GM12801 (cell line): ENCODE measurements around the gene GTPBP2.

Experiments
- TF ChIP-seq, protein P1 (sequence below): IDR thresholded peaks from one replicate; pipeline ENCODE4 v1.5.1; 2011; ENCODE audit warnings: control low read depth; ENCODE audit not compliant: insufficient read length; ENCODE audit errors: extremely low read depth

The GTPBP2 gene

DNA sequence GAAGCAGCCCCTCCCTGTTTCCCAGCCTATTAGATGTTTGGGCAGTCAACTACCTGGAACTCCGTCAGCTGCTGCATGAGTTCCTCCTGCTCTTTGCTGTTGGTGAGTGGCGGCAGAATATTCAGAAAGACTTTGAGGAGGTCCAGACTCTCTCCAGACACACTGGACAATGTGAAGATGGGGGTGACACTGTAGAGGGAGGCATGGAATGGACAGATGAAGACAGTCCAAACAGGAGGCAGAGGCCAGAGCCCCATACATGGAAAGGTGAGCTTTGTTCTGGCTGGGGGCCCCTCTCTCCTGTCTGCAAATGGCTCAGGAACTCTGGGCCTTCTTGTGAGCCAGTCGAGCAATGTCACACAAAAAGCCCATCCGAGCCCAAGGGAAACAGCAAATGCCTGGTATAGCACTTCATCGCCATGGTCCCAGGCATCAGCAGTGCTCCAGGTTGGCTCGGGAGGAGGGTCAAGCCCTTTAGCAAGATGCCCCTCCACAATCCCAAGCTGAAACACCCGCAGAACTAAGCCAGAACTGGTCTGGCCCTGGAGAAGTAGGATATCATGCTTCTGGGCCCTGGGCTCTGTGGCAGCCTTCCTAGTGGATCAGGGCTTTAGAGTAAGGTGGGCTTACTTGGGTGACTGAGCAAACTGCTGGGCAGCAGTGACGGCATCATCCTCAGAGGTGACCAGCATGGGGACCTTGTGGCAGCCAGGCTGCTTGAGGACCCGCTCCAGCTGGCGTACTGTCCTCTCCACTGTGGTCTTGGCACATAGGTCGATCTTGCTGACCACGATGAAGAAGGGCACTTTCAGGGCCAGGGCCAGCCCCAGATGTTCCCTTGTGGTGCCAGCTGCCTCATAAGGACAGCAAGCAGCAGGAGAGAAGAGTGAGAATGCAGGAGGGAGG is 4.9 kb downstream of the GTPBP2 start:
- TF ChIP-seq, protein P1, sequence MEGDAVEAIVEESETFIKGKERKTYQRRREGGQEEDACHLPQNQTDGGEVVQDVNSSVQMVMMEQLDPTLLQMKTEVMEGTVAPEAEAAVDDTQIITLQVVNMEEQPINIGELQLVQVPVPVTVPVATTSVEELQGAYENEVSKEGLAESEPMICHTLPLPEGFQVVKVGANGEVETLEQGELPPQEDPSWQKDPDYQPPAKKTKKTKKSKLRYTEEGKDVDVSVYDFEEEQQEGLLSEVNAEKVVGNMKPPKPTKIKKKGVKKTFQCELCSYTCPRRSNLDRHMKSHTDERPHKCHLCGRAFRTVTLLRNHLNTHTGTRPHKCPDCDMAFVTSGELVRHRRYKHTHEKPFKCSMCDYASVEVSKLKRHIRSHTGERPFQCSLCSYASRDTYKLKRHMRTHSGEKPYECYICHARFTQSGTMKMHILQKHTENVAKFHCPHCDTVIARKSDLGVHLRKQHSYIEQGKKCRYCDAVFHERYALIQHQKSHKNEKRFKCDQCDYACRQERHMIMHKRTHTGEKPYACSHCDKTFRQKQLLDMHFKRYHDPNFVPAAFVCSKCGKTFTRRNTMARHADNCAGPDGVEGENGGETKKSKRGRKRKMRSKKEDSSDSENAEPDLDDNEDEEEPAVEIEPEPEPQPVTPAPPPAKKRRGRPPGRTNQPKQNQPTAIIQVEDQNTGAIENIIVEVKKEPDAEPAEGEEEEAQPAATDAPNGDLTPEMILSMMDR: no peak

DNA sequence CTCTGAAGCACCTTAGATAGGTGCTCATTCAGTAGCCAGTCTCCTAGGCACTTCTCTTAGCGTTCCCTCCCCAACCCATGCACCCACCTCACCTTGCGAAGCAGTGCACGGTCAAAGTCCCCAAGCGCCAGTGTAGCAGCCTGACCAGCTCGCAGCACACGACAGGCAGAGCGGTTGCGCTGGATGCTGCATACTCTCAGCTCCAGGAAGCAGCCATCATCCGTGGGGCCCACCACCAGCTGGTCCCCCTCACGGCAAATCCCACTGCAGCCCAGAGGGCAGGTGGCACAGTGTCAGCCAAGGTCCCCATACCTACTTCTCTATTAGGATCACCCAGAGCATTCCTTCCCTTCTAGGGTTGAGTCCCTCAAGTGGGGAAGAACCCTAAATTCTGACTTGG is 6.5 kb downstream of the GTPBP2 start:
- TF ChIP-seq, protein P1: no peak

DNA sequence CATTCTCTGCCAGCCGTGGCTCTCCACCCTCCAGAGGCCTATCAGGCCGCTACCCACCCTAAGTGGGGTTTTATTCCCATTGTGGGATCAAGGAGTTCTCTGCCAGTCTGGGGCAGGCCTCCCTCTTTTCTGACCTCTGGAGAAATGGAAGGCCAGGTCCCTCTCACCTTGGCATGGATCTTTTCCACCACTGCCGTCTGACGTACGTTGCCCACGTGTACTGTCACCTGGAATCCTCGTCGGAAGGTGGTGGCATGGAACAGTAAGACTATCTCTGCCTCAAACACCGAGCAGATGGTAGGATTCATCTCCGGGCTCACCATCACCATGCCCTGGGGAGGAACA is 7.3 kb downstream of the GTPBP2 start:
- TF ChIP-seq, protein P1: no peak

DNA sequence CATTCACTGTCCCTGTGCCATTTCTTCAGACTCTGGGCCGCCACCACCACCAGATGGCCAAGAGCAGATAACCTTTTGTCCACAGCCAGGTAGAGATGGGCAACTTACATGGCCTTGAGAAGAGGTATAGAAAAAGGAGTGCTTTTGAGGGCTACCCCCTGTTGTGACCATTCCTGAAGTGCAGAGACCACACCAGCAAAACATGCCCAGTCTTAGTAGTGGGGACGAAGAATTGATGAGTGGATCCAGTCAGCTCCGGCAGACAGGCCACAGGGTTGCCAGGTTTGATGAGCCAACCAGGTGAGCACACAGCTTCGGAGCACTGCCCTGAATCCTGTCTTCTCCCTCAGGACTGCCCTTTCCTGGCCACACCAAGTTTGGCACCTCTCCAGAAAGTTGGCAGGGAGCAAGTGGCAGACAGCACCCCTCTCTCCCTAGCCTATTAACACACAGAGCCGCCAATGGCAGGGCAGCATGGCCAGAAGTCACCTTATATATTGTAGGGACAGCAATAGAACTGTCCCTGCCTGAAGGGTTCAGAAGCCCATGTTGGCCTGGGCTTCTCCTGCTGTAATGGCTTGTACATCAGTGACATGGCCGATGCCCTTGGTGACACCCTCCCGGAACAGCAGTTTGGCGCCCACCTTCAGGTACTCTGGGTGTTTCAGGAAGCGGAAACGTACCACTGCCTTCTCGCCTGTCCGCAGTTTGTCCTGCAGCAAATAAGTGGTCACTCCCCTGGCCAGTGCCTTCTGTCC is 7.8 kb downstream of the GTPBP2 start:
- TF ChIP-seq, protein P1: no peak

DNA sequence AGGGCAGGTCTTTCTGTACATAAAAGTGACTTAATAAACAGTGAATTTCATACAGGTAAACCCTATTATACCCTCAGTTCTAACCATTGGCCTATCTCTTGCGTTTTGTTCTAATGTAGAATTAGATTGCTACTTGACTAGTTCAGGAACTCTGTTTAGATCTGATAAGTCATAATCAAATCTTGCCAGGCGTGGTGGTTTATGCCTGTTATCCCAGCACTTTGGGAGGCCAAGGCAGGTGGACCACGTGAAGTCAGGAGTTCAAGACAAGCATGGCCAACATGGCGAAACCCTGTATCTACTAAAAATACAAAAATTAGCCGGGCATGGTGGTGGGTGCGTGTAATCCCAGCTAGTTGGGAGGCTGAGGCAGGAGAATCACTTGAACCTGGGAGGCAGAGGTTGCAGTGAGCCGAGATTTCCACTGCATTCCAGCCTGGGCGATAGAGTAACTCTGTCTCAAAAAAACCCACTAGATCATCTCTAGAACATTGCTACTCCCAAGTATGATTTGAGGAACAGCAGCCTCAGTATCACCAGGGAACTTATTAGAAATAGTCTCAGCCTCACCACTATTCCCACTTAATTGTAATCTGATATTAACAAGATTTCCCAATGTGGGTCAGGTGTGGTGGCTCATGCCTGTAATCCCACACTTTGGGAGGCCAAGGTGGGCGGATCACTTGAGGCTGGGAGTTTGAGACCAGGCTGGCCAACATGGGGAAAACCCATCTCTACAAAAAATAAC is 12.2 kb downstream of the GTPBP2 start:
- TF ChIP-seq, protein P1: no peak

DNA sequence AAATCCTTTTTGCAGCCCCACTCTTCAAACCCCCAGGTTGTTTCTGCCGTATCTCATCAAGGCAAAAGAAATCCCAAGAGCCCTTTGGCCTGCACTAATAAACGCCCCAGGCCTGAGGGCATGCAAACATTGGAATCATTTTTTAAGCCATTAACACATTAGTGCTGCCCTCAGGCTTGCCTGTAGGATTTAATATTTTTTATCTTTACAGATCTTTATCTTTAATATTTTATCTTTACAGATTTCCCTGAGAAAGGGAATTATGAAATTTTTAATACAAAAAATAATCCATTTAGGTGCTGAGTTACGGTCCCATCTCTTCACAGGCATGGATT is 14.7 kb downstream of the GTPBP2 start:
- TF ChIP-seq, protein P1: no peak
